RWPE1 (cell line): ENCODE data around the gene SZT2.

Source experiments
- CTCF ChIA-PET: fragments of 350-600 bp; sonication (Branson Sonifier 250); formaldehyde crosslinking; extraction: SDS; loops from one replicate; lab custom pipeline; 2021; lab: Yijun Ruan, JAX
- POLR2A ChIA-PET: fragments of 400-600 bp; formaldehyde crosslinking; extraction: SDS; loops from one replicate; lab custom pipeline; 2020; ENCODE audit warnings: antibody characterized with exemption; ENCODE audit not compliant: low non-redundant PET; lab: Yijun Ruan, JAX
- DNase-seq: peaks from one replicate; pipeline ENCODE4 v3.0.0; 2012; ENCODE audit warnings: low spot score
- H3K27ac ChIP-seq: fragments of 450-650 bp; 2 replicates; pipeline ENCODE4 v1.5.1; 2017
- CTCF ChIP-seq: fragments of 450-650 bp; conservative IDR thresholded peaks from 2 replicates; pipeline ENCODE4 v1.5.1; 2017; ENCODE audit warnings: low read depth, mild to moderate bottlenecking

Gene SZT2

GRCh38 chr1:43421976-43422750 lies 32.5 kb downstream of the SZT2 start:
- CTCF ChIA-PET, result no interaction called here
- no peak for TF ChIP-seq CTCF
- POLR2A ChIA-PET, result no interaction called here

GRCh38 chr1:43422995-43423671 lies 33.4 kb downstream of the SZT2 start:
- peak overlapping the region; percentile 80 for H3K27ac ChIP-seq
- no peak for TF ChIP-seq CTCF
- DNase-seq, result no peak
- POLR2A ChIA-PET, result no interaction called here
- CTCF ChIA-PET, result no interaction called here

More at GRCh38 chr1:43421976-43422750, 32.5 kb downstream of the SZT2 start:
- H3K27ac ChIP-seq, result peak overlapping the region; percentile 80
- DNase-seq, result no peak

- CTCF ChIA-PET, result no interaction called here
- H3K27ac ChIP-seq, result peak overlapping the region; percentile 80
- POLR2A ChIA-PET, result no interaction called here
- DNase-seq, result peak; percentile 82
- no peak for TF ChIP-seq CTCF
Measured at GRCh38 chr1:43423672-43424550, 34.2 kb downstream of the SZT2 start.

- ChIA-PET POLR2A (no interaction called here), CTCF (no interaction called here)
- no peak for TF ChIP-seq CTCF
- no peak for DNase-seq
- H3K27ac ChIP-seq, result peak overlapping the region; percentile 80
Measured at GRCh38 chr1:43425045-43425444, 35.3 kb downstream of the SZT2 start.

- TF ChIP-seq CTCF, result no peak
- no peak for DNase-seq
- ChIA-PET CTCF (no interaction called here), POLR2A (no interaction called here)
- peak overlapping the region; percentile 80; the same call in 1 of the 2 replicates for H3K27ac ChIP-seq
Measured at GRCh38 chr1:43426221-43426620, 36.5 kb downstream of the SZT2 start.

GRCh38 chr1:43427524-43427923 lies 37.8 kb downstream of the SZT2 start:
- ChIA-PET CTCF (interaction anchor here (0.5 kb wide), 2 partner anchors 103 to 898 kb away, joined by 3 read pairs; no protein-coding TSS in a partner anchor), POLR2A (no interaction called here)
- no peak for DNase-seq
- no peak for TF ChIP-seq CTCF
- H3K27ac ChIP-seq, result no peak overlapping the region
